Cerebellar cortex (tissue), 1 donor: ENCODE data around the gene DUSP18.
"Not testable (repeated sequence)": the region's sequence is repeated elsewhere in the genome, so short reads cannot be mapped to it uniquely, and the experiment has no call there.

ENCODE experiments used
- DNase-seq: peaks from one replicate; pipeline ENCODE4 v3.0.0-alpha.2; 2015; ENCODE audit warnings: low spot score

The DUSP18 gene

DNA sequence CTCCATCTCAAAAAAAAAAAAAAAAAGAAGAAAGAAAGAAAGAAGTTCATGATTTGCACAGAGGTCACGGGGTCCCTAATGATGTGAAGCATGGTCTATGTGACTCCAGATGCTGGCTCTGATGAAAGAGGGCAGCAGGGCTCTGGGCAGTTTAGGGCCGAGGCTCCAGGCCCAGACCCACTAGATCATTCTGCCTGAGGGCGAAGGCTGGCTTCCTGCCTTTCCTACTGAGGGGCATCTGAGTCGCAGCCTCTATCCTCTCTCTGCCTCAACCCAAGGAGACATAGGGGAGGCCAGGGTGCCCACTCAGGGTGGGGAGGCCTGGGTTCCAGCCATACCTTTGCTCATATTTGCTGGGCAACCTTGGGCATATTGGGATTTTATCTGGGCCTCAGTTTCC, 27.3 kb downstream of the DUSP18 start:
- DNase-seq: no peak

DNA sequence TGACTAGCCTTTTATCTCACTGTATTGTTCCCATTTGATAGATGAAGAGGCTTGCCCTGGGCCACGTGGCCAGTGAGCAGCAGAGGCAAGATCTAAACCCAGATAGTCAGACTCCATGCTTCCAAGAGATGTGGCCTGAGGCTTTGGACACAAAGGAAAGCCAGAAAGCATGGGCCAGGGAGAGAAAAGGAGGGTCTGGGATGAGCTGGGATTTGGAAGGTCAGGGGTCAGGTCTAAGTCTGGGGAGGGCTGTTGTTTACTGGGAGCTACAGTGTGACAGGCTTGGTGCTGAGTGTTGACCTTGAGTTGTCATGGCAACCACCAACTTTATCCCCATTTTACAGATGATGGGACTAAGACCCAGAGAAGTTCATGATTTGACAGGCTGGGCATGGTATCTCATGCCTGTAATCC, 30.0 kb downstream of the DUSP18 start:
- no peak for DNase-seq

DNA sequence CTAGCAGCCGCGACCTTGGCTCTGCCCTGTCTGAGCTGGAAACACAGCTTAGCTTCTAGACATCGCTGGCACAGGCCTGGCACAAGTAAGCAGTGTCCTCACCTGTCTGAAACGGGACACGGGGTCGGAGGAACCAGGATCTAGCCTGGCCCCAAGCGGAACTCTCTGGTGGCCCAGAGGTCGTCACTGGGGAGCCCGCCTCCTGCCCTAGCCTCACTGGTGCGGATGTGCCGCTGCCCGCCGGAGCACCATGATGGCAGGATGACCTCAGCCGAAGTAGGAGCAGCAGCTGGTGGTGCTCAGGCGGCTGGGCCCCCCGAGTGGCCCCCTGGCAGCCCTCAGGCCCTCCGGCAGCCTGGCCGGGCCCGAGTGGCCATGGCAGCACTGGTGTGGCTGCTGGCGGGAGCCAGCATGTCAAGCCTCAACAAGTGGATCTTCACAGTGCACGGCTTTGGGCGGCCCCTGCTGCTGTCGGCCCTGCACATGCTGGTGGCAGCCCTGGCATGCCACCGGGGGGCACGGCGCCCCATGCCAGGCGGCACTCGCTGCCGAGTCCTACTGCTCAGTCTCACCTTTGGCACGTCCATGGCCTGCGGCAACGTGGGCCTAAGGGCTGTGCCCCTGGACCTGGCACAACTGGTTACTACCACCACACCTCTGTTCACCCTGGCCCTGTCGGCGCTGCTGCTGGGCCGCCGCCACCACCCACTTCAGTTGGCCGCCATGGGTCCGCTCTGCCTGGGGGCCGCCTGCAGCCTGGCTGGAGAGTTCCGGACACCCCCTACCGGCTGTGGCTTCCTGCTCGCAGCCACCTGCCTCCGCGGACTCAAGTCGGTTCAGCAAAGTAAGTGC, 31.2 kb downstream of the DUSP18 start:
- DNase-seq: peak; percentile 22

DNA sequence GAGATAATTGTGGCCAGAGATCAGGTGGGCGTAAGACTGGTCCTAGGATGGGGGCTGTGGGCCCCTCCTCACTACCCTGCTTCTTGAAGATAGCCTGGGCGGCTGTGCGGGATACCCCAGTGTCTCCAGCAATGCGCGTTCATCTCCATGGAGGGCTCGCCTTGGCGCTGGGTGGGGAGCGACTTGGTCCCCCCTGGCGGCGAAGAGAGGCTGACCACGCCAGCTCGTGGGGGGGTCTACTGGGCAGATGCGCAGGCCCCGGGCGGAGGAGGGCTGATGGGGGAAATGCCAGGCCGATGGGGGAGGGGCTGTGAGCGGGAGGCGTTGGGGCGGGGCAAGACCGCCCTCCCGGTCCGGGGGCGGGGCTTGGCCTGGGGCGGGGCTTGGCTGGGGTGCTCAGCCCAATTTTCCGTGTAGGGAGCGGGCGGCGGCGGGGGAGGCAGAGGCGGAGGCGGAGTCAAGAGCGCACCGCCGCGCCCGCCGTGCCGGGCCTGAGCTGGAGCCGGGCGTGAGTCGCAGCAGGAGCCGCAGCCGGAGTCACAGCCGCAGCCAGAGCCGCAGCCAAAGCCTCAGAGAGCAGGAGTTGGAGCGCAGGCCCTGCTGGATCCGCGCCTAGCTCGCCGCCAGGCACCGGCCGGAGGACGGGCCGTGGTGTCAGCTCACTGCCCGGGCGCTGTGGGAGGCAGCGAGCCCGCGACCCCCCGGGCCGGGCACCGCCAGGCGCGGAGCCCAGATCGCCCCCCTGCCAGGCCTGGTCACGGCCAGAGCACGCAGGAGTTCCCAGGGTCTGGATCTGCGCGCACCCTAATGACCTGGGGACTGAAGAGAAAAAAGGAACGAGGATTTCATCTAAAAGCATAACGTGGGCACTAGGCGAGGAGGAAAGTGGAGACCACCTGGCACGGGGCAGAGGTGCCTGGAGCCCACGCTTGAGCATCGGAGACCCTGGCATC, 32.1 kb downstream of the DUSP18 start, which contains the start of gene SLC35E4:
Gene SLC35E4, plus strand, starts transcription at position 509 of the 953 bp plus-strand sequence. CDS start 670 bp downstream, outside the sequence.
- peak; percentile 86 for DNase-seq

DNA sequence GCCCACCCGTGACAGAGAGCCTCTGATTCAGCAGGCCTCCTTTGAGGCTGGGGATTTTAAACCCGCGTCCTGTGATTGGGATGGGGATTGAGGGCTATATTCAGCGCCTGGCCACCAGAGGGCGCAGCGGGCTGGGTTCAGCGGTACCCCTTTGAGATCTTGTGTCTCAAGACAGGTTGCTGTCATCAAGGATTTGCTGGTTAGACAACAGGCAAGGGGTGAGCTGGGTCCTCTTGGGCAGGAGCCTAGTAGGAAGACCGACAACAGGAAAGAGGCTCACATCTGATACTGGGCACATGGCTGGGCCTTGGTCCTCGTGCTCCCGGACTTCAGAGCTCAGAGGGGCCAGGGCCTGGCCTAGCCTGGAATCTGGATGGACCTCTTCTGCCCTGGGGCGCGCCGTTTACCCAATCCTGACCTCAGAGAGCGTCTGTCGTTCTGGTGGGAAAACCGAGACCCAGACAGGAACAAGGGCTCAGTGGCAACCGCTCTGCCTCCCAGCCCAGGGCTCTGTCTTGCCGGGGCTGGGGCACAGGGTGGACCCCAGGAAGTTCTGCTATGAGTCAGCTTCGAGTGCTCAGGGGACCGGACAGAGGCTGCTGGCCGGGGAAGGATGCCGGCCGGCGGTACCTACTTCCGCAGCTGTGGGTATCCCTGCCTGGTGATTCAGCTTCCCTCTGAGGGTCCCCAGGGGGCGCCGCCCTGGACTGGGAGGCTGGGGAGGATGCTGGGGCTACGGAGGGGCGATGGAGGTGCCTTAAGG, 33.0 kb downstream of the DUSP18 start:
- DNase-seq: peak; percentile 94

DNA sequence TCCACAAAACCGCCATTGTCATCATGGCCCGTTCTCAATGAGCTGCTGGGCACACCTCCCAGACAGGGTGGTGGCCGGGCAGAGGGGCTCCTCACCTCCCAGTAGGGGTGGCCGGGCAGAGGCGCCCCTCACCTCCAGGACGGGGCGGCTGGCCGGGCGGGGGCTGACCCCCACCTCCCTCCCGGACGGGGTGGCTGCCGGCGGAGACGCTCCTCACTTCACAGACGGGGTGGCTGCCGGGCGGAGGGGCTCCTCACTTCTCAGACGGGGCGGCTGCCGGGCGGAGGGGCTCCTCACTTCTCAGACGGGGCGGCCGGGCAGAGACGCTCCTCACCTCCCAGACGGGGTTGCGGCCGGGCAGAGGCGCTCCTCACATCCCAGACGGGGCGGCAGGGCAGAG, 36.2 kb downstream of the DUSP18 start:
- DNase-seq: not testable (repeated sequence)

DNA sequence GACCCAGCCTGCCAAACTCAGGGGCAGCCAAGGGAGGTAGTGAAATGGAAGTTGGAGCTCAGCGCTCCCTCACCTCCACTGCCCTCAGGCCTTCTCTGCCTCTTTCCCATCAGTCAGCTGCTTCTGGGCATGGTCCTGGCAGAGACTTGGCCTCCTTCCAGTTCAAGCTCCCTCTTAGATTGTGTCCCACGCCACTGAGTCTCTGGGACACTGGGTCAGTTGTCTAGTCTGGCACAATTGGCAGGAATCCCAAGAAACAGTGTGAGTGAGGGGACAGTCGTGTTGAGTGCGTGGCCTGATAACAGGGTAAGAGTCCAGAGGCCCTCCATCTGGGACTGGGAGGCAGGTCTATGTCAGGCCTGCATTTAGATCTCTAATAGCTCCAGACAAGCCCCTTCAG, 39.2 kb downstream of the DUSP18 start:
- DNase-seq: no peak

DNA sequence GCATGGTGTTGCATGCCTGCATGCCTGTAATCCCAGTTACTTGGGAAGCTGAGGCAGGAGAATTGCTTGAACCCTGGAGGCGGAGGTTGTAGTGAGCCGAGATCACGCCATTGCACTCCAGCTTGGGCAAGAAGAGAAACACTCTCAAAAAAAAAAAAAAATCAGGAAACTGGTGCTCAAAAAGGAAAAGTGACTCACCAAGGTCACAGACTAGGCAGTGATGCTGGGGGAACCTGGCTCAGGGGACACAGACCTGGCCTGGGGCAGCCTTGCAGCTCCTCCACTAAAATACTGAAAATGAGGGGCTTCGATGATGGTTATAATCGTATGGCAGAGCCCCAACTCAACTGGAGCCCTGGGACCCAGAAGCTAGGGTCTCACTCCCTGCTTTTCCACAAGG, 40.2 kb downstream of the DUSP18 start:
- DNase-seq: no peak

DNA sequence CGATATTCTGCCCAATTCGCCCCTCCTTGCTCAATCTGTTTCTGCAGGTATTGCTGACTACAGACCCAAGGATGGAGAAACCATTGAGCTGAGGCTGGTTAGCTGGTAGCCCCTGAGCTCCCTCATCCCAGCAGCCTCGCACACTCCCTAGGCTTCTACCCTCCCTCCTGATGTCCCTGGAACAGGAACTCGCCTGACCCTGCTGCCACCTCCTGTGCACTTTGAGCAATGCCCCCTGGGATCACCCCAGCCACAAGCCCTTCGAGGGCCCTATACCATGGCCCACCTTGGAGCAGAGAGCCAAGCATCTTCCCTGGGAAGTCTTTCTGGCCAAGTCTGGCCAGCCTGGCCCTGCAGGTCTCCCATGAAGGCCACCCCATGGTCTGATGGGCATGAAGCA, 41.3 kb downstream of the DUSP18 start:
- no peak for DNase-seq

DNA sequence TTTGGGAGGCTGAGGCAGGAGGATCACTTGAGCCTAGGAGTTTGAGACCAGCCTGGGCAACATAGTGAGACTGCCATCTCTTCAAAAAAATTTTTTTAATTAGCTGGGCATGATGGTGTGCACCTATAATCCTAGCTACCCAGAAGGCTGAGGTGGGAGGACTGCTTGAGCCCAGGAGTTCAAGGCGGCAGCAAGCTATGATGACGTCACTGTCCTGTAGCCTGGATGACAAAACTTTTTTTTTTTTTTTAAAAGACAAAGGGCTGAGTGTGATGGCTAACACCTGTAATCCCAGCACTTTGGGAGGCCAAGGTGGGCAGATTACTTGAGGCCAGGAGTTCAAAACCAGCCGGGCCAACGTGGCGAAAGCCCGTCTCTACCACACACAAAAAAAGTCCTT, 47.8 kb downstream of the DUSP18 start:
- not testable (repeated sequence) for DNase-seq

DNA sequence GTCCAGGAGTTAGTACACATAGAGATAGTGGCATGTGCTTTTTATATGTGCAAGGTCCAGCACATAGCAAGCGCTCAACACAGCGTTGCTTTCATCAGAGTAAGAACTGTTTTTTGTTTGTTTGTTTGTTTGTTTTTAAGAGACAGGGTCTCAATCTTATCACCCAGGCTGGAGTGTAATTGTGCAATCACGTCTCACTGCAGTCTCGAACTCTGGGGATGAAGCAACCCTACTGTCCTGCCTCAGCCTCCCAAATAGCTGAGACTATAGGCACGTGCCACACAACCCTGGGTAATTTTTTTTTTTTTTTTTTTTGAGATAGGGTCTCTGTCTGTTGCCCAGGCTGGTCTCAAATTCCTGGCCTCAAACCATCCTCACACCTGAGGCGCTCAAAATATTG, 49.9 kb downstream of the DUSP18 start:
- no peak for DNase-seq

DNA sequence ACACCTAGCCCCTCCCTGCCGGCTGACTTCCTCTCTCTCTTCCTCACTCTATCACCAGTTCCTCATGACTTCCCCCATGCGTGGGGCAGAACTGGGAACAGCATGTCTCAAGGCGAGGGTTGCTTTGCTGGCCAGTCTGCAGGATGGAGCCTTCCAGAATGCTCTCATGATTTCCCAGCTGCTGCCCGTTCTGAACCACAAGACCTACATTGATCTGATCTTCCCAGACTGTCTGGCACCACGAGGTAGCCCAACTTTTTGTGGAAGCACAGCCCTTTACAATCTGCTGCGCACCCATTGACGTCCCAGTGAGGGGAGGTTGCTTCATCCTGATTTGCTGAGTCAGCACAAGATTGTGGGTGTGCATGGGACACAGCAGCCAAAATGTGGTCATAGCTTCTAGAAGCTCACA, 52.1 kb downstream of the DUSP18 start:
- DNase-seq: no peak

DNA sequence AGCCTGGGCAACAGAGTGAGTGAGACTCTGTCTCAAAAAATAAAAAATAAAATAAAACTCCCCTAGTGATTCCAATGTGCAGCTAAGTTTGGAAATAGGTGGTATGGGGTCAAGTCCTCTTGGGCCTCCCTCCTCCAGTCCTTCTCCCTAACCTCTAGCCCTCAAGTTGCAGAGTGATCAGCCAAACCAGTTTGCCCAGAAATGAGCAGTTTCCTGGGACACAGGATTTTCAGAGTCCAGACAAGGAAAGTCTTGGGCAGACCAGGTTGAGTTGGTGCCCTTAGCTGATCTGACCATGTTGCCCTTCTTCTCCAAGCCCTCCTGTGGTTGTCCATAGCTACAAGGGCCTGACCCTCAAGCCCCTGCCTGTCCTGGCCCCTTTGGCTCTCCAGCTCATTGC, 52.8 kb downstream of the DUSP18 start:
- no peak for DNase-seq

DNA sequence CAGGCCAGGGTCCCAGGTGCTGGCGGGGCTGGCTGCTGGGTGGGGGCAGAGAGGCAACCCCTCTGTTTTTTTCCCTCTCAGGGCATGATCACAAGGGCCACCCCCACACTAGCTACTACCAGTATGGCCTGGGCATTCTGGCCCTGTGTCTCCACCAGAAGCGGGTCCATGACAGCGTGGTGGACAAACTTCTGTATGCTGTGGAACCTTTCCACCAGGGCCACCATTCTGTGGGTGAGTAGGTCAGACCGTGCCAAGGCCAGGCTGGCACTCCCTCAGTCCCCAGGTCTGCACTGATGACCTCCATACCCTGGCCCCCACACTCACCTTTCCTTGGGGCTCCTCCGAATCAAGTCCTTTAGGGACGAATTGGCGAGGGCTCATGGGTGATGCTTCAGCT, 53.4 kb downstream of the DUSP18 start:
- no peak for DNase-seq

DNA sequence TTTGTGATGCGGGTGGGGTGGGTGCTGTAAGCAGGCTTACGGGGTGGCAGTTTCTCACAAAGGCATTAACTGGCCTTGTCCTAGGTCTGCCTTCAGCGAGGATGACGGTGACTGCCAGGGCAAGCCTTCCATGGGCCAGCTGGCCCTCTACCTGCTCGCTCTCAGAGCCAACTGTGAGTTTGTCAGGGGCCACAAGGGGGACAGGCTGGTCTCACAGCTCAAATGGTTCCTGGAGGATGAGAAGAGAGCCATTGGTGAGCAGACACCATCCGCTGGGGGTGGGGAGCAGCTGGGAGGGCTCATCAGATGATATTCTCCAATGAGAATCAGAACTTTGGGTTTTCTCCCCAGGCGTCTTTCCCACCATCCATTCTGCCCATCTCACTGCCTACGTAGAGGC, 54.9 kb downstream of the DUSP18 start:
- DNase-seq: no peak
